Stomach (tissue), 4 donors: Measurements from ENCODE around the gene GMDS.

ENCODE experiments used
- CTCF ChIP-seq, 7 experiments: fragments of 450-650 bp in 4 of 7; fragments of 200-600 bp in 3 of 7; sonication (generic) in 3 of 7; IDR thresholded peaks; one replicate each; pipeline ENCODE4 v1.5.1; 2016 to 2019; ENCODE audit warnings: antibody characterized with exemption in 7 of 7, control low read depth in 2 of 7, mild to moderate bottlenecking in 1 of 7
- EP300 ChIP-seq: sonication (generic); formaldehyde crosslinking; IDR thresholded peaks from one replicate; pipeline ENCODE4 v1.6.1; 2017; ENCODE audit warnings: antibody characterized with exemption
- POLR2AphosphoS5 ChIP-seq, 3 donors: sonication (generic); formaldehyde crosslinking; IDR thresholded peaks; one replicate each; pipeline ENCODE4 v1.6.1; 2016; ENCODE audit warnings: antibody characterized with exemption in 3 of 3

- TF ChIP-seq CTCF (IDR thresholded peaks at IDR 0.05) = no peak
- TF ChIP-seq POLR2AphosphoS5 (IDR thresholded peaks at IDR 0.05) = no peak
- no peak for TF ChIP-seq EP300
Observed at GRCh38 chr6:2140438-2141128, 104.8 kb downstream of the GMDS start.
